Left forelimb (tissue), 1 donor: ENCODE results near the gene ALDH3B1.

Experiments
- DNase-seq: peaks from one replicate; pipeline ENCODE4 v3.0.0-alpha.2; 2018; ENCODE audit warnings: low spot score

The ALDH3B1 gene

GRCh38 chr11:68071281-68072048, 61.3 kb downstream of the ALDH3B1 start:
- peak; percentile 42 for DNase-seq

- DNase-seq = peak; percentile 28
Observed at GRCh38 chr11:68074584-68075352, 64.6 kb downstream of the ALDH3B1 start.

- DNase-seq = peak; percentile 17
Observed at GRCh38 chr11:68076371-68077042, 66.4 kb downstream of the ALDH3B1 start.

GRCh38 chr11:68077617-68078582, 67.8 kb downstream of the ALDH3B1 start:
- no peak for DNase-seq
